VCaP (cell line): ENCODE results near the gene KRT26.

Experiments used
- H3K27ac ChIP-seq: fragments of 450-650 bp; 2 replicates; pipeline ENCODE4 v1.5.1; 2017
- TF ChIP-seq, protein P1 (sequence below): fragments of 450-650 bp; conservative IDR thresholded peaks from 2 replicates; pipeline ENCODE4 v1.5.1; 2017; ENCODE audit warnings: mild to moderate bottlenecking, moderate library complexity

The KRT26 gene

DNA sequence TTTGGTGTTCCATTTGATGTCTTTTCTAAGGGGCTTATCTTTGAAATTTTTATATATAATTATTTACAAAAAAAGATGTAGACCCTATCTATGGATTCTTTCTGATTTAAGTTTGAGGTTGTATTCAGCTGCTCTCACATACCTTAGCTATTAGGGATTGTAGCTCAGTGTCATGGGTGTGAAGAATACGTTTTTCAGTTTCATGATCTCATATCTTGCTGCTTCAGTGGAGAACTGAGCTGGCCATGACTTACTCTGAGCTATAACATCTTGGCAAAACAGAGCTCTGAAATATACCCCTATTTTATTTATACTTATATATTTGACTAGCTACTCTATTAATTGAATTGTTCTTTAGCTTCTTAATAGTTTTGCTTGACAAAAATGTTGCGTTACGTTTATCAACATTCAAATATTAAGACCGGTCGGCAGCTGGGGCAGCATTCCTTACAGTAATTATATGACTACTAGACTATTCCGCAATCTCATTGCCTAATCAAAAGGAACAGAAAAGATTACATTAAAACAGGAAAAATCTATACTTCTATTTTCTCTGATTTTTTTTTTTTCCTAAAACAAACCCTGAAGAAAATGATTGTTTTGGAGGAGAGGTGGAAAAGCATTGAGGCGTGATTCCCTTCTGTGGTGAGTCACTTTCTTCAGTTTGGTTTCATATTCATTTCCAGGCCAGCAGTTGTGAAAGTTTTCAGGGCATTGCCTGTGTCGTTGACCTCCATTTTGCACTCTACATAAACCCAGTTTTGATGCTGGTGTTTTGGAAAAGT is 44.4 kb downstream of the KRT26 start:
- TF ChIP-seq, protein P1, sequence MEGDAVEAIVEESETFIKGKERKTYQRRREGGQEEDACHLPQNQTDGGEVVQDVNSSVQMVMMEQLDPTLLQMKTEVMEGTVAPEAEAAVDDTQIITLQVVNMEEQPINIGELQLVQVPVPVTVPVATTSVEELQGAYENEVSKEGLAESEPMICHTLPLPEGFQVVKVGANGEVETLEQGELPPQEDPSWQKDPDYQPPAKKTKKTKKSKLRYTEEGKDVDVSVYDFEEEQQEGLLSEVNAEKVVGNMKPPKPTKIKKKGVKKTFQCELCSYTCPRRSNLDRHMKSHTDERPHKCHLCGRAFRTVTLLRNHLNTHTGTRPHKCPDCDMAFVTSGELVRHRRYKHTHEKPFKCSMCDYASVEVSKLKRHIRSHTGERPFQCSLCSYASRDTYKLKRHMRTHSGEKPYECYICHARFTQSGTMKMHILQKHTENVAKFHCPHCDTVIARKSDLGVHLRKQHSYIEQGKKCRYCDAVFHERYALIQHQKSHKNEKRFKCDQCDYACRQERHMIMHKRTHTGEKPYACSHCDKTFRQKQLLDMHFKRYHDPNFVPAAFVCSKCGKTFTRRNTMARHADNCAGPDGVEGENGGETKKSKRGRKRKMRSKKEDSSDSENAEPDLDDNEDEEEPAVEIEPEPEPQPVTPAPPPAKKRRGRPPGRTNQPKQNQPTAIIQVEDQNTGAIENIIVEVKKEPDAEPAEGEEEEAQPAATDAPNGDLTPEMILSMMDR: no peak
- no peak overlapping the region for H3K27ac ChIP-seq

DNA sequence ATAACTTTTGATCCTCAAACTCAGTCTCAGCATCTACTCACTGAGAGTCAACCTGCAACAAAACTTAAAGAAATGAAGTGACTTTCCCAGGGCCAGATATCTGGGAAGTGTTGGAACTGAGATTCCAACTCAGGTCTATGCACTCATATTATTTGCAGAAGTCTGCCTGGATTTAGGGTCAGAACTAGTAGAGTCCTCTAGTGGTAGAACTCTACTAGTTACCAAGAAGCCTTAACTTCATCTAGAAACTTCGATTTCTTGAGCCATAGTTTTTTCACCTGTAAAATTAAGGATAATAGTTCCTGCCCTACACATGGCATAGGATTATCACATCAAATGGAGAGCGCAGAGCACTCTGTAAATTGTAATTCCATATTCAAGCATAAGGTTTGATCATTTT is 45.1 kb downstream of the KRT26 start:
- H3K27ac ChIP-seq: no peak overlapping the region
- TF ChIP-seq, protein P1: peak; percentile 77

DNA sequence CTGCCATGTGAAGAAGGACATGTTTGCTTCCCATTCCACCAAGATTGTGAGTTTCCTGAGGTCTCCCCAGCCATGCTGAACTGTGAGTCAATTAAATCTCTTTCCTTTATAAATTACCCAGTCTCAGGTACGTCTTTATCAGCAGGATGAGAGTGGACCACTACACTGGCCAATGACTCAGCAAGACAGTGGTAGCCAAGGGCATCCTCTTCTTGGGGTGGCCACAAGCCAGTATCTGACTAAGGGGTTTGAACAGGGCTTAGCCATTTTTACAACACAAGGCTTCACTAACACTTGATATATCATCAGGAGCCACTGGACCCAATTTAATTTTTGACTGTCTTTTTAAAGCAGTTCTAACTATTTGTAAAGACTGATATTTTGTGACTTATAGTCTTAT is 47.3 kb downstream of the KRT26 start:
- TF ChIP-seq, protein P1: no peak

DNA sequence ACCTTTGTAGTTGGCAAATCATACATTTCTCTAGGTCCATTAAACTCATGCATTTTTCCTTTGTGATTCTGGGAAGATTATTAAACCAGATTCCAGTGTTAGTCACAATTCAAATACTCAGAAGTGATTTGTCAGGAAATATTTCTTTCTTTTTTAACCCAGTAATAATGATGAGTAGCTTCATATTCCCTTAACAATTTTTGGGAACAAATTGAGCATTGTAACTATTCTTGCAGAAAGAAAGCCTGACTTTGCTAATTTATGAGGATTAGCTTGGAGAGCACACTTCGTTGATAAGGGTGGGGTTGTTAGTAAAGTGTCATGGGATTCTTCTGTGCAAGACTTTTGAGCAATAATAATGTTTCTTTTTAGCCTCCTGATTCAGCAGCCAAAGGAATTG is 49.8 kb downstream of the KRT26 start:
- no peak overlapping the region for H3K27ac ChIP-seq
- TF ChIP-seq, protein P1: no peak

More for the DNA sequence above, 47.3 kb downstream of the KRT26 start:
- no peak overlapping the region for H3K27ac ChIP-seq

DNA sequence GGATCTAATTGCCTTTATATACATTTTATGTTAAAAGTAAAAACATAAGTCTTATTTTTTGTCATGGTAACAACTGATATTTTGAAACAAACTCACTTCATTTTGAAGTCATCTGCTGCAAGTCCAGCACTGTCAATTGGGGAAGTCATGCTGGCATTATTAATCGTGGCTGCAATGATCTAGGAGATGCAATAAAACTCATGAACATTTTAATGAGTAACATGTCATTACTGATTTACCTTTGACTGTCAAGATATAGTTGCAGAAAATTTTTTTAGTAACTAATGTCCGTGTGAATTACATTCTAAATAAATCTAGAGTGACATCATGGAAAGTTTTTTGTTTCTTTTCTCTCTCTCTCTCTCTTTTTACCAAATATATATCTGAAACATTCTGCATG is 51.1 kb downstream of the KRT26 start:
- TF ChIP-seq, protein P1: no peak
- no peak overlapping the region for H3K27ac ChIP-seq

DNA sequence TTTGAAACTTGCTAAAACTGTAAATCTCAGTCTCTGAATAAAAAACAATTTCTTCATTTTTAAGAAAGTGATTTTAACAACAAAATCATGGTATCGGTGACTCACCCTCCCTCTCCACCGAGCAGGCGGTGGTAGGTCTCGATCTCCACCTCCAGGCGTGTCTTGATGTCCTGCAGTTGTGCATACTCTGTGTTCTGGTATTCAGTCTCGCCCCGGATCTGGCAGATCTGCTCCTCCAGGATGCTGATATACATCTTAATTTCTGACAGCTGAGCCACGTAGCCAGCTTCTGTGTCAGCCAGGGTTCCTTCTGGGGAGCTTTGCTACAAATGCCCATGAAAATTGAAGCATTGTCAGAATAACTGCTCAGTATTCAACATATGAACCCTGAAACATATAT is 53.1 kb downstream of the KRT26 start:
- H3K27ac ChIP-seq: no peak overlapping the region
- TF ChIP-seq, protein P1: no peak

DNA sequence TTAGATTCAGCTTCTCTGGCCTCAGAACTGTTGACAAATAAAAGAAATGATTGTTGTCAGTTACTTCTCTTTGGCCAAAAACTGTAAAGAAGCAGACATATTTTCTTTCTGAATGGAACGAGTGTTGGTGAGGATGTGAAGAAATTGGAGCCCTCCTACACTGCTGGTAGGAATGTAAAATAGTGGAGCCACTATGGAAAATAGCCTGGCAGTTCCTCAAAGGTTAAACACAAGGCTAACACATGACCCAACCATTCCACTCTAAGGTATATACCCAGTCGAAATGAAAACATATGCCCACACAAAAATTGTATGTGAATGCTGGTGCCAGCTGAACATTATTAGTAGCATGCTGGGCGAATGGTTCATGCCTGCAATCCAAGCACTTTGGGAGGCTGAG is 54.2 kb downstream of the KRT26 start:
- TF ChIP-seq, protein P1: no peak
- H3K27ac ChIP-seq: no peak overlapping the region
